Measurements from ENCODE around the gene CORO2A.

Gene CORO2A, protein sequence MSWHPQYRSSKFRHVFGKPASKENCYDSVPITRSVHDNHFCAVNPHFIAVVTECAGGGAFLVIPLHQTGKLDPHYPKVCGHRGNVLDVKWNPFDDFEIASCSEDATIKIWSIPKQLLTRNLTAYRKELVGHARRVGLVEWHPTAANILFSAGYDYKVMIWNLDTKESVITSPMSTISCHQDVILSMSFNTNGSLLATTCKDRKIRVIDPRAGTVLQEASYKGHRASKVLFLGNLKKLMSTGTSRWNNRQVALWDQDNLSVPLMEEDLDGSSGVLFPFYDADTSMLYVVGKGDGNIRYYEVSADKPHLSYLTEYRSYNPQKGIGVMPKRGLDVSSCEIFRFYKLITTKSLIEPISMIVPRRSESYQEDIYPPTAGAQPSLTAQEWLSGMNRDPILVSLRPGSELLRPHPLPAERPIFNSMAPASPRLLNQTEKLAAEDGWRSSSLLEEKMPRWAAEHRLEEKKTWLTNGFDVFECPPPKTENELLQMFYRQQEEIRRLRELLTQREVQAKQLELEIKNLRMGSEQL
- total RNA-seq, result 7.8 to 39.1 (median 20.3) reads per million in 3 experiments

GRCh38 chr9:98192503-98193335, at the start of gene CORO2A:
TSS of gene CORO2A (minus strand) at chr9:98192637. CDS start at chr9:98157660, 34,977 bp downstream.
- DNase-seq, result peak; percentile 62

DNA sequence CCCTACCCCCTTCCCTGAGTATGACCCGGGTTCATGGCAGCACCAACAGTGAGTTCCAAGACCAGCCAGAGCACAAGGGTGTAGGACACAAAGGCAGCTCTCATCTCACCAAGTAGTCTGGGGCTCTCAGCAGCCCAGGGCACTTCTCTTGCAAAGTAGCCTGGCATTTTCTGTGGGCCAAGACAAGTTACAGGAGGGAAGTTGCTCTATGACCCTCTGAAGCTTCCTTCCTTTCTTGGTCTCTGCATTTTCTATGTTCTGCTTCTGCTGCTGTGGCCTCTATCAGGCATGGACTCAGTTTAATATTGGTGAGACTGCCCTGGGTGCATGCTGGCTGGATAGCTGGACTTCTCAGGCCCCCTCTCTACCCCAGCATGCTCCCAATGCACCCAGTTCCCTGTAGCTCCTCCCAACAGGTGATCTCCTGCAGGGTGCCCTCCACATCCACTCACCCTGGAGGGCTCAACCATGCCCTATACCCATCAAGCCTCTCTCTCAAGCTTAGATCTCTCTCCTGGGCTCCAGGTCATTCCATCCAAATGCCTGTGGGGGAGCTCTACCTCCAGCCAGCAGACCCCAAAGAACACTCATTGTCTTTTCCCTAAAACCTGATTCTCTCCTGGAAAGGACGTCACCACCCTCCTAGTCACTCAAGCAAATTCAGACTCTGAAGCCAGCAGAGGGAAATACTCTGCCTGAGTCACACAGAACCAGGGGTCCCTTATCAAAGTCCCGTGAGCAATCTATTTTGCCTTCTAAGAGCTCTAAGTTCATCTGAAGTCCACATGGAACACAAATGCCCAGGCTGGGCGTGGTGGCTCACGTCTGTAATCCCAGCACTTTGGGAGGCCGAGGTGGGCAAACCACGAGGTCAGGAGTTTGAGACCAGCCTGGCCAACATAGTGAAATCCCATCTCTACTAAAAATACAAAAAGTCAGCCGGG, 49.2 kb upstream of the CORO2A start:
- no peak for DNase-seq

DNA sequence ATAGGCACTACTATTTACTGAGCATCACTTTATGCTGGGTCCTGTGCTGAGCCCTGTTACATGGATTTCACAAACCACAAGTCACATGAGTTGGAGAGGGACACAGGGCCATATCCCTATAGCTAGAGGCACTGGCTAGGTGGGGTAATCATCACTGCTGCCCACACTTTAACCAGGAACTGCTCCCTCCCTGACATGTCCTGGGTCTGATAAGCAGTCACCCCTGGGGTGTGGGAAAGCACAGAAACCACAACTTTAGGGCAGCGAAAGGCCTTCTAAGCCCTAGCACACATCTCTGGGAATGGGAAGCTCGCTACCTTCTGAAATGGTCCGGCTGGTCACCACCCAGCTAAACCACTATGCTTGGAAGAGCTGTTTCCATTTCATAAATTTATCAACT, 48.0 kb upstream of the CORO2A start:
- DNase-seq, result no peak

- DNase-seq, result no peak
Measured at GRCh38 chr9:98236901-98237487, 44.6 kb upstream of the CORO2A start.

GRCh38 chr9:98235126-98235525, 42.7 kb upstream of the CORO2A start:
- no peak for DNase-seq

GRCh38 chr9:98234245-98234825, 41.9 kb upstream of the CORO2A start:
- no peak for DNase-seq

DNA sequence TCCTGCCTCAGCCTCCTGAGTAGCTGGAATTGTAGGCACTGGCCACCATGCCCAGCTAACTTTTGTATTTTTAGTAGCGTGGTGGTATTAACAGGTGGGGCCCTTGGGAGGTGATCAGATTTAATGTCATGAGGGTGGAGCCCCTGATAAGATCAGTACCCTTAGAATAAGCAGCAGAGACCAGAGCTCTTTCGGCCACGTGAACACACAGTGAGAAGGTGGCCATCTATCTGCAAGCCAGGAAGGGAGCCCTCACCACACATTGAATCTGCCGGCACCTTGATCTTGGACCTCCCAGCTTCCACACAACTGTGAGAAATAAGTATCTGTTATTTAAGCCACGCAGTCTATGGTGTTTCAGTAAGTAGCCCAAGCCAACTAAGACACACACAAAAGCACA, 40.5 kb upstream of the CORO2A start:
- DNase-seq, result no peak

- no peak for DNase-seq
Measured at GRCh38 chr9:98231770-98232478, 39.5 kb upstream of the CORO2A start.

DNA sequence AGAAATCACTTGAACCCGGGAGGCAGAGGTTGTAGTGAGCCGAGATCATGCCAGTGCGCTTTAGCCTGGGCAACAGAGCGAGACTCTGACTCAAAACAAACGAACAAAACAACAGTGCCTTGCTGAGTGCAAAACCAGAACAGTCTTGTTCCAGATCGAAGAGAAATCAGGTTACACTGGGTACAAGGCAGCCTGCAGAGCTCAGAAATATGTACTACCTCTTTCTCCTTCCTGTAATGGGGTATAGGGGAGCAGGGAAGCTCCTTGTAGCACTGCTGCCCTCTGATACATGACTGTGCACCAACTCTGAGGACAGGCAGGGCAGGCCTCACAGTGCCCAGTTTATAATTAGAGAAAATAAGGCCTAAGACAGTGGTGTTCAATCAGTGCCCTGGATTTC, 38.4 kb upstream of the CORO2A start:
- DNase-seq, result no peak

DNA sequence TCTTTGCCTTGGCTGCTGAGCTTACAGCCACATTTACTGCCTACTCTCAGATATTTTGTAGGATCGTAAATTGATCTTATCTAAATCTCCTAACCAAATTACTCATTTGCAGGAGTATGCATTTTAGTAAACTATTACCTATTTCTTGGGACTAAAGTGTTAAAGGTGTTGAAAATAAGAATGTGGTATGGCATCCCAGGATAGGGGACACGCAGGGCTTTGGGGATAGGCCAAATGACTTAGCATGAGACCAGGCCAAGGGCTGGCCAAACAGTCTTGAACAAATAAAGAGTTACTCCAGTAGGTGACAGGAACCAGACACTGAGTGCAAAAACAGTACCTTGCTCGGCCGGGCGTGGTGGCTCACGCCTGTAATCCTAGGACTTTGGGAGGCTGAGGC, 37.9 kb upstream of the CORO2A start:
- no peak for DNase-seq

DNA sequence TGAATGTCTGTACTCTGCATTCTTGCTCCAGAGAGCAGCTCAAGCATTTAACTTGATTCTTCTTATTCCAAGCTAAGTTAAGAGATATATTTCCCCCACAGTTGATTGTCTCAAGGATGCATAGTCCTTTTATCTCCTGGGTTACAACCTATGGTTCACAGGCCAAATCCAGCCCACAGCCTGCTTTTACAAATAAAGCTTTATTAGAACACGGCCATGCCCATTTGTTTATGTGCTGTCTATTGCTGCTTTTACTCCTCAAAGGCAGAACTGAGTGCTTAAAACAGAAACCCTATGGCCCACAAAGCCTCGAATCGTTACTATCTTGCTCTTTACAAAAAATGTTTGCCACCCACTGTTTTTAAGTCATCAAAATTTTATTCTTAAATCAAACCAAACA, 37.2 kb upstream of the CORO2A start:
- DNase-seq, result no peak

GRCh38 chr9:98229090-98229395, 36.6 kb upstream of the CORO2A start:
- no peak for DNase-seq

- no peak for DNase-seq
Measured at GRCh38 chr9:98228392-98229089, 36.1 kb upstream of the CORO2A start.

DNA sequence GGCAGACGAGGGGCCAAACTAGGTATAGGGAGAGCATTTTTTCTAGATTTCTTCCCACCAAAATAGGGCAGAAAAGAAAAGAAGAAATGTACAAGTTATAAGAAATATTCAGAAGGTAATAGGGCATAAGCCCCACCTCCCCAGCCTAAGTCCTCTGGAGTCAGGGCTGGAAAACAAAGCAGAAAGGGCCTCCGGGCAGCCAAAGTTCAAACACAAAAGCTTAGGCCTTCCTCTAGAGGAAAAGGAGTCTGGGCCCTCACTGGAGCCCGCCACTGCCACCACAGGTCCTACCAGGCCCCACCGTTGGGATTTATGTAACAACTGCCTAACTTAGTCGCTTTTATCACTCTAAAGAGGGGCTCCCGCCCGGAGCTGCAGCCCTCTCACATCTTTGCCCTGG, 35.4 kb upstream of the CORO2A start:
- no peak for DNase-seq

GRCh38 chr9:98226957-98227356, 34.5 kb upstream of the CORO2A start:
- no peak for DNase-seq

DNA sequence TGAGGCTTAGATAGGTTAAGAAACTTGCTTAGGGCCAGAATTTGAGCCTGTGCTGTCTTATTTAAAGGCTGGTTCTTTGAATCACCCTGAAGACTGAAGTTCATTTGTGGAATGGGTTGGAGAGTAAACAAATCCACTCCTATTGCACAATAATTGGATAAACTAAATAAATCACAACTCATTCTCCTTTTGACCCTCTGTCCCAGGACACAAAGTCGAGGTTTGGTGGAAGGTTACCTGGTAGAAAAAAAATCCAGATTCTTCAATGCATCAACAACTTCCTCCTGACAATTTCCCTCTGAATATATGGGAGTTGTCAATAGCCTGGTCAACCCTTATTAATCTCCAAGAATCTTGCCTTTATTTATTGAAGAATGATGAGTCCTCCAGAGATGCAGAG, 34.1 kb upstream of the CORO2A start:
- no peak for DNase-seq

DNA sequence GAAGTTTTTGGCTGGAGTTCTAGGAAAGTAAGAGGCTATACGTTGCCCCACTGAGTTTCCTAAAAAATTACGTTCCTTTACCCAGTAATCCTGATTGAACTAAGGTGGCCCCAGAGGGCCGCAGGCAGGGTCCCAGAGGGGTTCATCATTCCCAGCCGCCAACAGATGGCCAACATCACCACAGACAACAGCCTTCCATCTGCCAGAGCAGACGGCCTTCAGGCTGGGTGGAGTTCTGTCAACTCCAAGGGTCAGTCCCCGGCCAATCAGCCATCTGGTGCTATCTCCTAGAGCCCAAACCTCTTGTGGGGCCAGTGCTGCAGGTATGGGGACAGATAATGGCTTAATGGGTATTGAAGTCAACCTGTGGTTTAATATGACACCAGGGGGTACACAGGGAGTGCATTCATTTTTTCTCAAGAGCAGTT, 32.6 kb upstream of the CORO2A start:
- no peak for DNase-seq

DNA sequence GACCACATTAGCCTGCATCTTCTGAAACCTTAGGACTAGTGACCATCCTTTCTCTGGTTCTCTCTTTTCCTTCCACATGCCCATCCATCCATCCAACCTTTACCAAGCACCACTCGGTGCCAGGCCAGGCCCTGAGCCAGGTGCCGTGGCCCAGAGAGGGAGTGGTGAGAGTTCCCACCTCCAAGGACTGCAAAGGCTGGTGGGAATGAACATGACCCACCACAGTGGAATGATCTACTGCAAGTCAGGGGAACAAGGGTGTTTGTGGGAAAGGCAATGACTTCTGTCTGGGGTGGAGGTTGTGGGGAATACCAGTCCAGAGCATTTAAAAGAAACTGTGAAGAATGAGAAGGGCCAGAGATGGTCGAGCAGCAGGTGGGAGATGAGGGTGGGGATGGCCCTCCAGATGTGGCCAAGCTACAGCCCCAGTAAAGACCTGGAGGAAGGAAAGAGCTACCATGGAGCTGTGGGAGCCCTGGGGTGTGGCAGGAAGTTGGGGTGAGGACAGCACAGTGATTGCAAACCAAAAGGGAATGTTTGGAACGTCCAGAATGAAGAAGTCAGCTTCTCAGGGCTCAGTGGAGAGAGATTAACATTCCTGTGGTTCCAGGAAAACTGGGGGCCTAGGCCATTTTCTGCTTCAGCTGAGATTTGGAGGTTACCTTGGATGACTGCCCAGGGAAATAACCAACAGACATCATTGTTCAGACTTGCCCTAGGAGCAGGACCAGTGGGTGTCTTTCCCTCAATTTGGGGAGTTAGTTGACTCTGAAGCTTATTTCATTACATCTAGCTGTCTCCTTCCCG, 30.7 kb upstream of the CORO2A start:
- DNase-seq, result no peak

DNA sequence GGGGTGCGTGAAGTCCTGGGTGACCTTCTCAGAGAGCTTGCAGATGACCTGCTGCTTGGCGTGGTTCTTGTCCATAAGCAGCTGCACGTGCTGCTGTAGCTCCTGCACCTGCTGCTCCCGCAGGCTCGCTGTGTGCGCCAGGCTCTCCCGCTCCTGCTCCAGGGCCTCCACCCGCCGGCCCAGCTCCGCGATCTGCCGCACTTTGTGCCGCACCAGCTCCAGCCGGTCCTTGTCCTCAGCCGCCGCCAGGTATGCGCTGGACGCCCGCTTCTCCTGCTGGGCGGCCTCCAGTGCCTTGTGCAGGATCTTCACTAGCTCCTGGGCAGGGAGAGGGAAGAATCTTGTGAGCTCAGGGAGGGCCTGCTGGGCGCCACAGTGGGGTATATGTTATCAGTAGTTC, 28.5 kb upstream of the CORO2A start:
- DNase-seq, result no peak
